Neural progenitor cell (in vitro differentiated cells): ENCODE data around the gene MED26.

ENCODE experiments used
- EZH2 ChIP-seq: fragments of 200-600 bp; sonication (generic); IDR thresholded peaks from 2 replicates; pipeline ENCODE4 v1.6.1; 2017; ENCODE audit warnings: antibody characterized with exemption, mild to moderate bottlenecking, moderate library complexity
- TF ChIP-seq, protein P1 (sequence below): fragments of 200-600 bp; sonication (generic); IDR thresholded peaks from 2 replicates; pipeline ENCODE4 v1.5.1; 2017; ENCODE audit warnings: antibody characterized with exemption, mild to moderate bottlenecking

DNA sequence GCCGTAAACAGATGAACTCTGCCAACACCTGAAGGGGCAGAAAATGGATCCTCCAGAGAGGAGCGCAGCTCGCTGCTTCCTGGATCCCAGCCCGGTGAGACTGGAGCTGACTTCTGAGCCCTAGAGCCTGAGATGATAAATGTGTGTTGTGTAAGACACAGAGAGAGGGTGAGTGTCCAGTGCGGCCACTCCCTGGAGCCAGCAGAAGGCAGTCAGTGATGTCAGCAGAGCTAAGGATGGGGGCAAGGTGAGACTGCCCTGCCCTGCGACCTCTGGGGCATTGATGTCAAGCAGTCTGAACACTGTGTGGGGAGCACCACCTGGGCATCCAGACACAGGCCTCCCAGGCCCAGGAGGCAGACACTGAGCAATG is 46.0 kb downstream of the MED26 start:
- TF ChIP-seq, protein P1, sequence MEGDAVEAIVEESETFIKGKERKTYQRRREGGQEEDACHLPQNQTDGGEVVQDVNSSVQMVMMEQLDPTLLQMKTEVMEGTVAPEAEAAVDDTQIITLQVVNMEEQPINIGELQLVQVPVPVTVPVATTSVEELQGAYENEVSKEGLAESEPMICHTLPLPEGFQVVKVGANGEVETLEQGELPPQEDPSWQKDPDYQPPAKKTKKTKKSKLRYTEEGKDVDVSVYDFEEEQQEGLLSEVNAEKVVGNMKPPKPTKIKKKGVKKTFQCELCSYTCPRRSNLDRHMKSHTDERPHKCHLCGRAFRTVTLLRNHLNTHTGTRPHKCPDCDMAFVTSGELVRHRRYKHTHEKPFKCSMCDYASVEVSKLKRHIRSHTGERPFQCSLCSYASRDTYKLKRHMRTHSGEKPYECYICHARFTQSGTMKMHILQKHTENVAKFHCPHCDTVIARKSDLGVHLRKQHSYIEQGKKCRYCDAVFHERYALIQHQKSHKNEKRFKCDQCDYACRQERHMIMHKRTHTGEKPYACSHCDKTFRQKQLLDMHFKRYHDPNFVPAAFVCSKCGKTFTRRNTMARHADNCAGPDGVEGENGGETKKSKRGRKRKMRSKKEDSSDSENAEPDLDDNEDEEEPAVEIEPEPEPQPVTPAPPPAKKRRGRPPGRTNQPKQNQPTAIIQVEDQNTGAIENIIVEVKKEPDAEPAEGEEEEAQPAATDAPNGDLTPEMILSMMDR = no peak
- TF ChIP-seq EZH2 = no peak
